ENCODE results near the gene KIF26B. TPM values are rescaled to one million over a fixed set of nuclear protein-coding genes. Genes with fewer than 3 reads are reported as not detected.

The KIF26B gene
- total RNA-seq, 1 experiment from 2014 or later, result 1.2 TPM

DNA sequence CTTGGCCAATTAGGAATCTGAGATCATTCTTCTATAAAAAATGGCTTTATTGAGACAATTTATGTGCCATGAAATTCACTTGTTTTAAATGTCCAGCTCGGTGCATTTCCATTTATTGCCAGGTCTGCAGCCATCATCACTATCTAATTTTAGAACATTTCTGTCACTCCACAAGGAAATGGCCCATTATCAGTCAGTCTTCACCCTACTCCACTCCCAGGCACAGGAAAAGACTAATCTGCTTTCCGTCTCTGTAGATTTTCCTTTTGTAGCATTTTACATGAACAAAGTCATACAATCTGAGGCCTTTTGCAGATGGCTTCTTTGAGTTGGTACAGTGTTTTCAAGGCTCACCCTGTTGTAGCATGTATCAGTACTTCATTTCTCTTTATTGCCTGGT is 27.2 kb downstream of the KIF26B start:
- POLR2A ChIA-PET, result no interaction called here
- Mint-ChIP-seq H3K9me3 (no peaks in the 10 kb centered on the region), H3K4me3 (no peak overlapping the region), H3K27me3 (ENCODE audit: low read depth) (no peaks in the 10 kb centered on the region), H3K4me1 (peaks cover 23% of the 10 kb centered on the region), H3K36me3 (no peaks in the 10 kb centered on the region), H3K27ac (no peak overlapping the region)
- DNase-seq (ENCODE audit: low spot score), result no peak
- ATAC-seq, result no peak
- CTCF ChIA-PET, result interaction anchor here (0.6 to 2.0 kb wide), 2 partner anchors 25 to 53 kb away, joined by 5 to 13 read pairs; no protein-coding TSS in a partner anchor
- TF ChIP-seq CBFB (CRISPR knock-in tag; IDR thresholded peaks at IDR 0.05; ENCODE audit: low read depth) (no peak), ZNF396 (CRISPR knock-in tag; IDR thresholded peaks at IDR 0.05; ENCODE audit: borderline replicate concordance) (no peak)
- TF ChIP-seq, protein P1, sequence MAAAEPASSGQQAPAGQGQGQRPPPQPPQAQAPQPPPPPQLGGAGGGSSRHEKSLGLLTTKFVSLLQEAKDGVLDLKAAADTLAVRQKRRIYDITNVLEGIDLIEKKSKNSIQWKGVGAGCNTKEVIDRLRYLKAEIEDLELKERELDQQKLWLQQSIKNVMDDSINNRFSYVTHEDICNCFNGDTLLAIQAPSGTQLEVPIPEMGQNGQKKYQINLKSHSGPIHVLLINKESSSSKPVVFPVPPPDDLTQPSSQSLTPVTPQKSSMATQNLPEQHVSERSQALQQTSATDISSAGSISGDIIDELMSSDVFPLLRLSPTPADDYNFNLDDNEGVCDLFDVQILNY (CRISPR knock-in tag; IDR thresholded peaks at IDR 0.05), result no peak
- TF ChIP-seq, protein P2, sequence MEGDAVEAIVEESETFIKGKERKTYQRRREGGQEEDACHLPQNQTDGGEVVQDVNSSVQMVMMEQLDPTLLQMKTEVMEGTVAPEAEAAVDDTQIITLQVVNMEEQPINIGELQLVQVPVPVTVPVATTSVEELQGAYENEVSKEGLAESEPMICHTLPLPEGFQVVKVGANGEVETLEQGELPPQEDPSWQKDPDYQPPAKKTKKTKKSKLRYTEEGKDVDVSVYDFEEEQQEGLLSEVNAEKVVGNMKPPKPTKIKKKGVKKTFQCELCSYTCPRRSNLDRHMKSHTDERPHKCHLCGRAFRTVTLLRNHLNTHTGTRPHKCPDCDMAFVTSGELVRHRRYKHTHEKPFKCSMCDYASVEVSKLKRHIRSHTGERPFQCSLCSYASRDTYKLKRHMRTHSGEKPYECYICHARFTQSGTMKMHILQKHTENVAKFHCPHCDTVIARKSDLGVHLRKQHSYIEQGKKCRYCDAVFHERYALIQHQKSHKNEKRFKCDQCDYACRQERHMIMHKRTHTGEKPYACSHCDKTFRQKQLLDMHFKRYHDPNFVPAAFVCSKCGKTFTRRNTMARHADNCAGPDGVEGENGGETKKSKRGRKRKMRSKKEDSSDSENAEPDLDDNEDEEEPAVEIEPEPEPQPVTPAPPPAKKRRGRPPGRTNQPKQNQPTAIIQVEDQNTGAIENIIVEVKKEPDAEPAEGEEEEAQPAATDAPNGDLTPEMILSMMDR (IDR thresholded peaks at IDR 0.05), result no peak

DNA sequence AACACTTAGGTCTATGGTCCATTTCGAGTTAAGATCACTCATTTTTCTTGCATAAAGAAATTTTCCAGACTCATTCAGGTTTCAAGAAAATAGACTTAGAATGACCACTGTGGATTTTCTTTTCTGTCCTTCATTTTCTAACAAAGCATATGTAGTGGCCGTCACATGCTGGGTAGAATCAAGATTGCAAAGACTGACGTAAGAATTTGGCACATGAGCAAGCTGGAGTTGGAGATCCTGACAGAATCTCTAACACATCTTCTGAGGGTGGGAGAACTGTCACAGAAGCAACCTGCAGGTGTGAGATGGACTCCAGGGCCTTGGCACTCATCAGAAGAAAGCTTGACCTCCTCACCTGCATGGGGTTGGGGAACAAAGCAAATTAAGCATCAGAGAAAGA is 28.6 kb downstream of the KIF26B start:
- Mint-ChIP-seq H3K4me1 (peaks cover 23% of the 10 kb centered on the region), H3K27ac (no peak overlapping the region), H3K9me3 (no peaks in the 10 kb centered on the region), H3K36me3 (no peaks in the 10 kb centered on the region), H3K4me3 (no peak overlapping the region), H3K27me3 (ENCODE audit: low read depth) (no peaks in the 10 kb centered on the region)
- POLR2A ChIA-PET, result no interaction called here
- DNase-seq (ENCODE audit: low spot score), result no peak
- CTCF ChIA-PET, result interaction anchor here (1.2 kb wide), 1 partner anchor 27 kb away, joined by 3 read pairs; no protein-coding TSS in a partner anchor
- no peak for ATAC-seq
- TF ChIP-seq, protein P3, sequence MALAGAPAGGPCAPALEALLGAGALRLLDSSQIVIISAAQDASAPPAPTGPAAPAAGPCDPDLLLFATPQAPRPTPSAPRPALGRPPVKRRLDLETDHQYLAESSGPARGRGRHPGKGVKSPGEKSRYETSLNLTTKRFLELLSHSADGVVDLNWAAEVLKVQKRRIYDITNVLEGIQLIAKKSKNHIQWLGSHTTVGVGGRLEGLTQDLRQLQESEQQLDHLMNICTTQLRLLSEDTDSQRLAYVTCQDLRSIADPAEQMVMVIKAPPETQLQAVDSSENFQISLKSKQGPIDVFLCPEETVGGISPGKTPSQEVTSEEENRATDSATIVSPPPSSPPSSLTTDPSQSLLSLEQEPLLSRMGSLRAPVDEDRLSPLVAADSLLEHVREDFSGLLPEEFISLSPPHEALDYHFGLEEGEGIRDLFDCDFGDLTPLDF (CRISPR knock-in tag; IDR thresholded peaks at IDR 0.05), result no peak
- no peak for TF ChIP-seq SMAD4 (CRISPR knock-in tag; IDR thresholded peaks at IDR 0.05)
- TF ChIP-seq, protein P4, sequence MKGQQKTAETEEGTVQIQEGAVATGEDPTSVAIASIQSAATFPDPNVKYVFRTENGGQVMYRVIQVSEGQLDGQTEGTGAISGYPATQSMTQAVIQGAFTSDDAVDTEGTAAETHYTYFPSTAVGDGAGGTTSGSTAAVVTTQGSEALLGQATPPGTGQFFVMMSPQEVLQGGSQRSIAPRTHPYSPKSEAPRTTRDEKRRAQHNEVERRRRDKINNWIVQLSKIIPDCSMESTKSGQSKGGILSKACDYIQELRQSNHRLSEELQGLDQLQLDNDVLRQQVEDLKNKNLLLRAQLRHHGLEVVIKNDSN (CRISPR knock-in tag; IDR thresholded peaks at IDR 0.05), result no peak
- TF ChIP-seq, protein P5, sequence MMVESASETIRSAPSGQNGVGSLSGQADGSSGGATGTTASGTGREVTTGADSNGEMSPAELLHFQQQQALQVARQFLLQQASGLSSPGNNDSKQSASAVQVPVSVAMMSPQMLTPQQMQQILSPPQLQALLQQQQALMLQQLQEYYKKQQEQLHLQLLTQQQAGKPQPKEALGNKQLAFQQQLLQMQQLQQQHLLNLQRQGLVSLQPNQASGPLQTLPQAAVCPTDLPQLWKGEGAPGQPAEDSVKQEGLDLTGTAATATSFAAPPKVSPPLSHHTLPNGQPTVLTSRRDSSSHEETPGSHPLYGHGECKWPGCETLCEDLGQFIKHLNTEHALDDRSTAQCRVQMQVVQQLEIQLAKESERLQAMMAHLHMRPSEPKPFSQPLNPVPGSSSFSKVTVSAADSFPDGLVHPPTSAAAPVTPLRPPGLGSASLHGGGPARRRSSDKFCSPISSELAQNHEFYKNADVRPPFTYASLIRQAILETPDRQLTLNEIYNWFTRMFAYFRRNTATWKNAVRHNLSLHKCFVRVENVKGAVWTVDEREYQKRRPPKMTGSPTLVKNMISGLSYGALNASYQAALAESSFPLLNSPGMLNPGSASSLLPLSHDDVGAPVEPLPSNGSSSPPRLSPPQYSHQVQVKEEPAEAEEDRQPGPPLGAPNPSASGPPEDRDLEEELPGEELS (CRISPR knock-in tag; IDR thresholded peaks at IDR 0.05), result no peak
- no peak for TF ChIP-seq ZNF219 (CRISPR knock-in tag; IDR thresholded peaks at IDR 0.05; ENCODE audit: borderline replicate concordance)
- TF ChIP-seq, protein P6, sequence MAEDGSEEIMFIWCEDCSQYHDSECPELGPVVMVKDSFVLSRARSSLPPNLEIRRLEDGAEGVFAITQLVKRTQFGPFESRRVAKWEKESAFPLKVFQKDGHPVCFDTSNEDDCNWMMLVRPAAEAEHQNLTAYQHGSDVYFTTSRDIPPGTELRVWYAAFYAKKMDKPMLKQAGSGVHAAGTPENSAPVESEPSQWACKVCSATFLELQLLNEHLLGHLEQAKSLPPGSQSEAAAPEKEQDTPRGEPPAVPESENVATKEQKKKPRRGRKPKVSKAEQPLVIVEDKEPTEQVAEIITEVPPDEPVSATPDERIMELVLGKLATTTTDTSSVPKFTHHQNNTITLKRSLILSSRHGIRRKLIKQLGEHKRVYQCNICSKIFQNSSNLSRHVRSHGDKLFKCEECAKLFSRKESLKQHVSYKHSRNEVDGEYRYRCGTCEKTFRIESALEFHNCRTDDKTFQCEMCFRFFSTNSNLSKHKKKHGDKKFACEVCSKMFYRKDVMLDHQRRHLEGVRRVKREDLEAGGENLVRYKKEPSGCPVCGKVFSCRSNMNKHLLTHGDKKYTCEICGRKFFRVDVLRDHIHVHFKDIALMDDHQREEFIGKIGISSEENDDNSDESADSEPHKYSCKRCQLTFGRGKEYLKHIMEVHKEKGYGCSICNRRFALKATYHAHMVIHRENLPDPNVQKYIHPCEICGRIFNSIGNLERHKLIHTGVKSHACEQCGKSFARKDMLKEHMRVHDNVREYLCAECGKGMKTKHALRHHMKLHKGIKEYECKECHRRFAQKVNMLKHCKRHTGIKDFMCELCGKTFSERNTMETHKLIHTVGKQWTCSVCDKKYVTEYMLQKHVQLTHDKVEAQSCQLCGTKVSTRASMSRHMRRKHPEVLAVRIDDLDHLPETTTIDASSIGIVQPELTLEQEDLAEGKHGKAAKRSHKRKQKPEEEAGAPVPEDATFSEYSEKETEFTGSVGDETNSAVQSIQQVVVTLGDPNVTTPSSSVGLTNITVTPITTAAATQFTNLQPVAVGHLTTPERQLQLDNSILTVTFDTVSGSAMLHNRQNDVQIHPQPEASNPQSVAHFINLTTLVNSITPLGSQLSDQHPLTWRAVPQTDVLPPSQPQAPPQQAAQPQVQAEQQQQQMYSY (CRISPR knock-in tag; IDR thresholded peaks at IDR 0.05), result no peak
- TF ChIP-seq, protein P7, sequence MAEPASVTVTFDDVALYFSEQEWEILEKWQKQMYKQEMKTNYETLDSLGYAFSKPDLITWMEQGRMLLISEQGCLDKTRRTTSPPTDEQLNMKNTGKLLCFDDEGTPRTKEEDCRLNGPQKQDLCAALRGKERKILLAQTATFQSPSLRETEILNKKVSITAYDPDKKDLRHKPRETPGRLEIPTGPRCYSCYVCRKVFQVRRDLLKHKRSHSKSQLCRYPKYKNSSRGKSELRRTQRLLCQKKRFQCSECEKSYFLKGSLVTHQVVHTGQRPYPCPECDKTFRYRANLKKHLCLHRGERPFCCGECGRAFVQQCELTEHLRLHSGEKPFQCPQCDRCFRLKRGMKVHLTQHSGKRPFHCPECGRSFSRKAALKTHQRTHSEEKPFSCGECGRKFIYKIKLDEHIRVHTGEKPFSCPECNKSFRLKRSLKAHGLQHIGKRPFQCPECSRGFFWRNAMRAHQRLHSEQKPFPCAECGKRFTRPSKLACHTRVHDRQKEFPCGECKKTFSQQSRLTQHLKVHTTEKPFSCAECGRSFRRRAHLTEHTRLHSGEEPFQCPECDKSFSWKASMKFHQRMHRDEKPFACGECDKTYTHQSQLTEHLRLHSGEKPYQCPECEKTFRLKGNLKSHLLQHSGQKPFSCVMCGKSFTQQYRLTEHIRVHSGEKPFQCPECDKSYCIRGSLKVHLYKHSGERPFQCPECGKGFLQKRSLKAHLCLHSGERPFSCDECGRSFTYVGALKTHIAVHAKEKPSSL (CRISPR knock-in tag; conservative IDR thresholded peaks at IDR 0.05), result no peak
- TF ChIP-seq, protein P8, sequence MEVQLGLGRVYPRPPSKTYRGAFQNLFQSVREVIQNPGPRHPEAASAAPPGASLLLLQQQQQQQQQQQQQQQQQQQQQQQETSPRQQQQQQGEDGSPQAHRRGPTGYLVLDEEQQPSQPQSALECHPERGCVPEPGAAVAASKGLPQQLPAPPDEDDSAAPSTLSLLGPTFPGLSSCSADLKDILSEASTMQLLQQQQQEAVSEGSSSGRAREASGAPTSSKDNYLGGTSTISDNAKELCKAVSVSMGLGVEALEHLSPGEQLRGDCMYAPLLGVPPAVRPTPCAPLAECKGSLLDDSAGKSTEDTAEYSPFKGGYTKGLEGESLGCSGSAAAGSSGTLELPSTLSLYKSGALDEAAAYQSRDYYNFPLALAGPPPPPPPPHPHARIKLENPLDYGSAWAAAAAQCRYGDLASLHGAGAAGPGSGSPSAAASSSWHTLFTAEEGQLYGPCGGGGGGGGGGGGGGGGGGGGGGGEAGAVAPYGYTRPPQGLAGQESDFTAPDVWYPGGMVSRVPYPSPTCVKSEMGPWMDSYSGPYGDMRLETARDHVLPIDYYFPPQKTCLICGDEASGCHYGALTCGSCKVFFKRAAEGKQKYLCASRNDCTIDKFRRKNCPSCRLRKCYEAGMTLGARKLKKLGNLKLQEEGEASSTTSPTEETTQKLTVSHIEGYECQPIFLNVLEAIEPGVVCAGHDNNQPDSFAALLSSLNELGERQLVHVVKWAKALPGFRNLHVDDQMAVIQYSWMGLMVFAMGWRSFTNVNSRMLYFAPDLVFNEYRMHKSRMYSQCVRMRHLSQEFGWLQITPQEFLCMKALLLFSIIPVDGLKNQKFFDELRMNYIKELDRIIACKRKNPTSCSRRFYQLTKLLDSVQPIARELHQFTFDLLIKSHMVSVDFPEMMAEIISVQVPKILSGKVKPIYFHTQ (CRISPR knock-in tag; IDR thresholded peaks at IDR 0.05), result no peak
- no peak for TF ChIP-seq KAT7 (CRISPR knock-in tag; IDR thresholded peaks at IDR 0.05; ENCODE audit: borderline replicate concordance)
- TF ChIP-seq, protein P9, sequence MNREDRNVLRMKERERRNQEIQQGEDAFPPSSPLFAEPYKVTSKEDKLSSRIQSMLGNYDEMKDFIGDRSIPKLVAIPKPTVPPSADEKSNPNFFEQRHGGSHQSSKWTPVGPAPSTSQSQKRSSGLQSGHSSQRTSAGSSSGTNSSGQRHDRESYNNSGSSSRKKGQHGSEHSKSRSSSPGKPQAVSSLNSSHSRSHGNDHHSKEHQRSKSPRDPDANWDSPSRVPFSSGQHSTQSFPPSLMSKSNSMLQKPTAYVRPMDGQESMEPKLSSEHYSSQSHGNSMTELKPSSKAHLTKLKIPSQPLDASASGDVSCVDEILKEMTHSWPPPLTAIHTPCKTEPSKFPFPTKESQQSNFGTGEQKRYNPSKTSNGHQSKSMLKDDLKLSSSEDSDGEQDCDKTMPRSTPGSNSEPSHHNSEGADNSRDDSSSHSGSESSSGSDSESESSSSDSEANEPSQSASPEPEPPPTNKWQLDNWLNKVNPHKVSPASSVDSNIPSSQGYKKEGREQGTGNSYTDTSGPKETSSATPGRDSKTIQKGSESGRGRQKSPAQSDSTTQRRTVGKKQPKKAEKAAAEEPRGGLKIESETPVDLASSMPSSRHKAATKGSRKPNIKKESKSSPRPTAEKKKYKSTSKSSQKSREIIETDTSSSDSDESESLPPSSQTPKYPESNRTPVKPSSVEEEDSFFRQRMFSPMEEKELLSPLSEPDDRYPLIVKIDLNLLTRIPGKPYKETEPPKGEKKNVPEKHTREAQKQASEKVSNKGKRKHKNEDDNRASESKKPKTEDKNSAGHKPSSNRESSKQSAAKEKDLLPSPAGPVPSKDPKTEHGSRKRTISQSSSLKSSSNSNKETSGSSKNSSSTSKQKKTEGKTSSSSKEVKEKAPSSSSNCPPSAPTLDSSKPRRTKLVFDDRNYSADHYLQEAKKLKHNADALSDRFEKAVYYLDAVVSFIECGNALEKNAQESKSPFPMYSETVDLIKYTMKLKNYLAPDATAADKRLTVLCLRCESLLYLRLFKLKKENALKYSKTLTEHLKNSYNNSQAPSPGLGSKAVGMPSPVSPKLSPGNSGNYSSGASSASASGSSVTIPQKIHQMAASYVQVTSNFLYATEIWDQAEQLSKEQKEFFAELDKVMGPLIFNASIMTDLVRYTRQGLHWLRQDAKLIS (CRISPR knock-in tag; IDR thresholded peaks at IDR 0.05; ENCODE audit: borderline replicate concordance), result no peak
